H1 (cell line): ENCODE results near the gene DNMT3B. TPM values are rescaled to one million over a fixed set of nuclear protein-coding genes. Genes with fewer than 3 reads are reported as not detected.

ENCODE experiments used
- CTCF ChIA-PET: fragments of 300-600 bp; sonication (Branson Sonifier 250); formaldehyde crosslinking; loops from one replicate; lab custom pipeline; 2021; ENCODE audit not compliant: partially characterized antibody; lab: Charles Lee
- POLR2A ChIA-PET: fragments of 300-600 bp; sonication (Branson Sonifier 250); formaldehyde crosslinking; loops from one replicate; lab custom pipeline; 2021; ENCODE audit warnings: inconsistent platforms; ENCODE audit not compliant: partially characterized antibody; lab: Charles Lee
- DNase-seq, 2 experiments: peaks; one replicate each; pipeline versions ENCODE4 v3.0.0 to v3.0.0-alpha.2; 2010 to 2022; ENCODE audit warnings: low spot score in 2 of 2, low read depth in 1 of 2, mixed read lengths in 1 of 2
- FAIRE-seq: peaks from 2 replicates; lab custom pipeline; 2011; peaks lifted over from hg19 to GRCh38; lab: Jason Lieb, UNC
- H2AFZ ChIP-seq: 2 replicates; pipeline ENCODE4 v1.8.1; 2012; ENCODE audit warnings: low read length, inconsistent platforms
- H2AK5ac ChIP-seq: 2 replicates; pipeline ENCODE4 v1.6.1; 2013; ENCODE audit warnings: low read depth, low read length
- H2BK120ac ChIP-seq: replicated peaks from 2 replicates; pipeline ENCODE3; 2013; ENCODE audit warnings: low read depth, low read length, inconsistent platforms
- H2BK12ac ChIP-seq: 2 replicates; pipeline ENCODE4 v1.6.1; 2013; ENCODE audit warnings: low read depth, low read length
- H2BK15ac ChIP-seq: 2 replicates; pipeline ENCODE4 v1.6.1; 2013; ENCODE audit warnings: low read length
- H2BK20ac ChIP-seq: 2 replicates; pipeline ENCODE4 v1.6.1; 2013; ENCODE audit warnings: low read length
- H2BK5ac ChIP-seq: 2 replicates; pipeline ENCODE4 v1.6.1; 2013; ENCODE audit warnings: low read depth, low read length
- H3K14ac ChIP-seq: 2 replicates; pipeline ENCODE4 v1.6.1; 2013; ENCODE audit warnings: inconsistent platforms; ENCODE audit not compliant: insufficient read length
- H3K18ac ChIP-seq: 2 replicates; pipeline ENCODE4 v1.6.1; 2013; ENCODE audit warnings: low read length; ENCODE audit errors: extremely low read depth
- H3K23ac ChIP-seq: 2 replicates; pipeline ENCODE4 v1.6.1; 2013; ENCODE audit warnings: inconsistent platforms; ENCODE audit not compliant: insufficient read length
- H3K23me2 ChIP-seq: 2 replicates; pipeline ENCODE4 v1.6.1; 2013; ENCODE audit warnings: low read depth, low read length
- H3K27ac ChIP-seq: 2 replicates; pipeline ENCODE4 v1.6.1; 2011; ENCODE audit warnings: low read depth, low read length, inconsistent platforms
- H3K27me3 ChIP-seq, 4 experiments: replicated peaks in 1 of 4; 1 replicate in 1 of 4; 2 replicates in 3 of 4; pipeline versions ENCODE4 v1.6.1 to v1.8.1; 2011 to 2013; ENCODE audit warnings: low read length in 3 of 4, mild to moderate bottlenecking in 3 of 4, inconsistent platforms in 2 of 4, mixed read lengths in 2 of 4, moderate library complexity in 1 of 4; ENCODE audit not compliant: control insufficient read depth in 3 of 4, insufficient read depth in 3 of 4; ENCODE audit errors: extremely low read depth in 1 of 4
- H3K36me3 ChIP-seq, 4 experiments: 2 replicates each; pipeline versions ENCODE4 v1.6.1 to v1.8.1; 2011 to 2013; ENCODE audit warnings: mild to moderate bottlenecking in 4 of 4, low read length in 3 of 4, moderate library complexity in 2 of 4, control low read depth in 1 of 4, inconsistent platforms in 1 of 4; ENCODE audit not compliant: insufficient read depth in 4 of 4, control insufficient read depth in 2 of 4
- H3K4ac ChIP-seq: replicated peaks from 2 replicates; pipeline ENCODE3; 2013; ENCODE audit warnings: low read length, low read depth, mixed read lengths, inconsistent platforms; ENCODE audit not compliant: insufficient read length
- H3K4me1 ChIP-seq, 4 experiments: replicated peaks in 1 of 4; 1 replicate in 1 of 4; 2 replicates in 3 of 4; pipeline versions ENCODE4 v1.6.1 to v1.8.1; 2011 to 2013; ENCODE audit warnings: low read length in 3 of 4, inconsistent platforms in 2 of 4, mixed read lengths in 1 of 4; ENCODE audit not compliant: insufficient read depth in 4 of 4, control insufficient read depth in 3 of 4
- H3K4me2 ChIP-seq, 2 experiments: 2 replicates each; pipeline versions ENCODE4 v1.6.1 to v1.8.1; 2011 to 2013; ENCODE audit warnings: low read depth in 2 of 2, low read length in 2 of 2, control low read depth in 1 of 2, inconsistent platforms in 1 of 2, mild to moderate bottlenecking in 1 of 2; ENCODE audit not compliant: insufficient read depth in 1 of 2
- H3K4me3 ChIP-seq, 4 experiments: fragments of 200-600, 300-600 bp in 1 of 4; sonication (generic), shearing (Covaris generic), sonication (Bioruptor Twin) in 1 of 4; 2 replicates each; pipeline versions ENCODE4 v1.5.1 to v1.8.1; 2011 to 2016; ENCODE audit warnings: low read length in 4 of 4, low read depth in 3 of 4, control low read depth in 2 of 4, inconsistent platforms in 2 of 4, mild to moderate bottlenecking in 2 of 4, mixed read lengths in 1 of 4, moderate library complexity in 1 of 4; ENCODE audit not compliant: insufficient read depth in 2 of 4; ENCODE audit errors: extremely low read depth in 1 of 4
- H3K56ac ChIP-seq: replicated peaks from 2 replicates; pipeline ENCODE3; 2013; ENCODE audit warnings: low read depth, mild to moderate bottlenecking, mixed read lengths, low read length, inconsistent platforms; ENCODE audit not compliant: insufficient read length
- H3K79me1 ChIP-seq: 2 replicates; pipeline ENCODE4 v1.6.1; 2013; ENCODE audit warnings: low read depth, low read length, control low read depth
- H3K79me2 ChIP-seq, 2 experiments: 2 replicates each; pipeline versions ENCODE4 v1.6.1 to v1.8.1; 2012 to 2013; ENCODE audit warnings: low read length in 2 of 2, mild to moderate bottlenecking in 2 of 2, inconsistent platforms in 1 of 2; ENCODE audit not compliant: insufficient read depth in 2 of 2, control insufficient read depth in 1 of 2
- H3K9ac ChIP-seq, 4 experiments: replicated peaks in 1 of 4; 1 replicate in 1 of 4; 2 replicates in 3 of 4; pipeline versions ENCODE4 v1.6.1 to v1.8.1; 2011 to 2013; ENCODE audit warnings: low read depth in 3 of 4, low read length in 3 of 4, control low read depth in 2 of 4, mild to moderate bottlenecking in 2 of 4, moderate library complexity in 2 of 4, inconsistent platforms in 1 of 4; ENCODE audit errors: extremely low read depth in 1 of 4
- H3K9me3 ChIP-seq, 2 experiments: 2 replicates each; pipeline versions ENCODE4 v1.6.1 to v1.8.1; 2012 to 2013; ENCODE audit warnings: mild to moderate bottlenecking in 2 of 2, moderate library complexity in 2 of 2, control low read depth in 1 of 2, inconsistent platforms in 1 of 2, low read depth in 1 of 2, low read length in 1 of 2, mixed read lengths in 1 of 2; ENCODE audit not compliant: insufficient read depth in 2 of 2
- H4K20me1 ChIP-seq, 2 experiments: replicated peaks in 1 of 2; 2 replicates each; pipeline versions ENCODE3 to v1.8.1; 2011 to 2013; ENCODE audit warnings: inconsistent platforms in 2 of 2, low read length in 2 of 2, mild to moderate bottlenecking in 1 of 2; ENCODE audit not compliant: insufficient read depth in 2 of 2, control insufficient read depth in 1 of 2
- H4K5ac ChIP-seq: 2 replicates; pipeline ENCODE4 v1.6.1; 2013; ENCODE audit warnings: low read length, low read depth, mixed read lengths, inconsistent platforms; ENCODE audit not compliant: insufficient read length
- H4K8ac ChIP-seq: 2 replicates; pipeline ENCODE4 v1.8.0; 2013; ENCODE audit warnings: mild to moderate bottlenecking, moderate library complexity, low read length, inconsistent platforms; ENCODE audit not compliant: insufficient read depth; ENCODE audit errors: extremely low read depth
- H4K91ac ChIP-seq: replicated peaks from 2 replicates; pipeline ENCODE3; 2013; ENCODE audit warnings: low read length, mixed read lengths, inconsistent platforms; ENCODE audit not compliant: insufficient read length
- PHF8 ChIP-seq: fragments of 200-600 bp; sonication (generic); conservative IDR thresholded peaks from 2 replicates; pipeline ENCODE4 v1.7.1; 2012; ENCODE audit warnings: low read depth, mild to moderate bottlenecking, inconsistent platforms, low read length, moderate library complexity
- POLR2A ChIP-seq, 2 experiments: IDR thresholded peaks; 1 replicate in 1 of 2; 2 replicates in 1 of 2; pipeline ENCODE4 v1.6.1; 2011; ENCODE audit warnings: low read depth in 2 of 2, low read length in 2 of 2, mild to moderate bottlenecking in 2 of 2; ENCODE audit errors: control extremely low read depth in 1 of 2
- WGBS, 2 experiments: shearing (Covaris generic) in 1 of 2; methylation state at CpG; one replicate each; pipeline versions ENCODE4 v1.1.6 to v1.1.7; 2013 to 2015; ENCODE audit warnings: low lambda C conversion rate in 2 of 2, mixed read lengths in 2 of 2, inconsistent platforms in 1 of 2, low coverage in 1 of 2, missing lambda C conversion rate in 1 of 2; ENCODE audit not compliant: insufficient replicate concordance in 2 of 2, insufficient coverage in 1 of 2, insufficient read length in 1 of 2; ENCODE audit errors: extremely low coverage in 1 of 2, missing lambda C conversion rate in 1 of 2; 5-methylcytosine and 5-hydroxymethylcytosine counted together
- polyA plus RNA-seq, 7 experiments: library from polyadenylated mRNA; depleted of rRNA in 3 of 7; stranded (reverse) in 5 of 7; unstranded in 2 of 7; fragments of >200 nt in 5 of 7; fragments of 200-250 nt in 2 of 7; gene quantifications; 1 replicate in 5 of 7; 2 replicates in 1 of 7; 4 replicates in 1 of 7; pipeline versions ENCODE4 v1.2.1 to v1.2.3, GENCODE V29; 2011 to 2013; ENCODE audit warnings: missing spikeins in 2 of 7, mixed read lengths in 2 of 7
- total RNA-seq: library from RNA; stranded (reverse); fragmentation: NEBNext Ultra II Directional; extraction: Animal tissue kit (Norgen Biotek cat#: 25700); gene quantifications from 2 replicates; pipeline ENCODE4 v1.2.1, GENCODE V29; 2021

DNMT3B gene
- total and polyA plus RNA-seq, 2 of the 8 experiments (the other 6 are each of a cell fraction or from before 2014, with no cell fraction given): 433 to 1,016 TPM

GRCh38 chr20:32808438-32808837 lies 46.3 kb downstream of the DNMT3B start:
- Histone ChIP-seq H3K56ac (no peak overlapping the region), H3K4me3 (no peak overlapping the region), H4K8ac (no peak overlapping the region), H4K20me1 (peaks cover 37 to 39% of the 10 kb centered on the region in 2 experiments), H2AK5ac (no peak overlapping the region), H4K91ac (no peak overlapping the region), H2BK20ac (no peak overlapping the region), H3K4ac (no peak overlapping the region), H3K27ac (peak overlapping the region; percentile 36; the same call in 1 of the 2 replicates), H3K23me2 (no peaks in the 10 kb centered on the region; the same call in 1 of the 2 replicates), H3K9ac (no peak overlapping the region), H2AFZ (no peak overlapping the region), H3K27me3 (no peaks in the 10 kb centered on the region), H2BK120ac (no peak overlapping the region), H2BK15ac (no peak overlapping the region), H3K79me2 (no peaks in the 10 kb centered on the region; a peak in 1 of 4 replicates), H2BK12ac (no peak overlapping the region), H4K5ac (no peak overlapping the region), H3K9me3 (no peaks in the 10 kb centered on the region), H3K79me1 (peaks cover 5% of the 10 kb centered on the region; the same call in 1 of the 2 replicates), H3K23ac (no peak overlapping the region), H3K36me3 (peaks cover 46 to 70% (median 67%) of the 10 kb centered on the region in 4 experiments), H2BK5ac (no peak overlapping the region), H3K14ac (no peak overlapping the region), H3K18ac (no peak overlapping the region), H3K4me2 (no peak overlapping the region; a peak in 1 of 4 replicates), H3K4me1 (peaks cover 8 to 30% (median 24%) of the 10 kb centered on the region in 4 experiments)
- POLR2A ChIA-PET: interaction anchor here (1.1 to 12.6 kb wide), 6 partner anchors 12 to 81 kb away, joined by 3 to 112 read pairs (median 6); partner anchors contain the start of gene MAPRE1
- DNase-seq (no peak), FAIRE-seq (no peak)
- 93% methylated on average over 4 of the region's 4 CpGs; no CpG with 5 or more reads in 1 of the 2 experiments for WGBS, 2 experiments
- CTCF ChIA-PET: interaction anchor here (0.6 to 2.0 kb wide), 3 partner anchors 18 to 156 kb away, joined by 3 to 7 read pairs (median 3); no protein-coding TSS in a partner anchor
- TF ChIP-seq POLR2A (IDR thresholded peaks at IDR 0.05; ENCODE audit: control extremely low read depth in 1 of 2, low read depth in 2 of 2, low read length in 2 of 2) (peak in 1 of 2 experiments; percentile 49; a peak in 1 of 3 replicates), PHF8 (no peak)
